Activated CD4-positive, CD25-positive, alpha-beta regulatory T cell treated with anti-CD3 and anti-CD28 coated beads, Interleukin-2, amount 50 U/mL, for 24 hours (primary cell): ENCODE data around the gene PES1.
"Not testable (repeated sequence)": the region's sequence is repeated elsewhere in the genome, so short reads cannot be mapped to it uniquely, and the experiment has no call there.

ENCODE experiments used
- ATAC-seq, 2 donors: fragments of 150-1000 bp; cut with Tn5 transposase; one replicate each; pipeline ENCODE4 v1.10.0; 2021; ENCODE audit warnings: mild to moderate bottlenecking in 1 of 2, moderate library complexity in 1 of 2

The PES1 gene

GRCh38 chr22:30591588-30592359 lies at the start of gene PES1:
PES1 (minus strand) TSS chr22:30591910; CDS start chr22:30591833, 77 bp downstream.
- peak; percentile 100 for ATAC-seq

GRCh38 chr22:30640839-30641430 lies 49.2 kb upstream of the PES1 start:
- ATAC-seq = no peak

GRCh38 chr22:30640361-30640760 lies 48.7 kb upstream of the PES1 start:
- ATAC-seq = no peak

GRCh38 chr22:30637701-30638114 lies 46.0 kb upstream of the PES1 start:
- no peak for ATAC-seq

GRCh38 chr22:30636226-30637077 lies 44.7 kb upstream of the PES1 start:
- no peak for ATAC-seq

DNA sequence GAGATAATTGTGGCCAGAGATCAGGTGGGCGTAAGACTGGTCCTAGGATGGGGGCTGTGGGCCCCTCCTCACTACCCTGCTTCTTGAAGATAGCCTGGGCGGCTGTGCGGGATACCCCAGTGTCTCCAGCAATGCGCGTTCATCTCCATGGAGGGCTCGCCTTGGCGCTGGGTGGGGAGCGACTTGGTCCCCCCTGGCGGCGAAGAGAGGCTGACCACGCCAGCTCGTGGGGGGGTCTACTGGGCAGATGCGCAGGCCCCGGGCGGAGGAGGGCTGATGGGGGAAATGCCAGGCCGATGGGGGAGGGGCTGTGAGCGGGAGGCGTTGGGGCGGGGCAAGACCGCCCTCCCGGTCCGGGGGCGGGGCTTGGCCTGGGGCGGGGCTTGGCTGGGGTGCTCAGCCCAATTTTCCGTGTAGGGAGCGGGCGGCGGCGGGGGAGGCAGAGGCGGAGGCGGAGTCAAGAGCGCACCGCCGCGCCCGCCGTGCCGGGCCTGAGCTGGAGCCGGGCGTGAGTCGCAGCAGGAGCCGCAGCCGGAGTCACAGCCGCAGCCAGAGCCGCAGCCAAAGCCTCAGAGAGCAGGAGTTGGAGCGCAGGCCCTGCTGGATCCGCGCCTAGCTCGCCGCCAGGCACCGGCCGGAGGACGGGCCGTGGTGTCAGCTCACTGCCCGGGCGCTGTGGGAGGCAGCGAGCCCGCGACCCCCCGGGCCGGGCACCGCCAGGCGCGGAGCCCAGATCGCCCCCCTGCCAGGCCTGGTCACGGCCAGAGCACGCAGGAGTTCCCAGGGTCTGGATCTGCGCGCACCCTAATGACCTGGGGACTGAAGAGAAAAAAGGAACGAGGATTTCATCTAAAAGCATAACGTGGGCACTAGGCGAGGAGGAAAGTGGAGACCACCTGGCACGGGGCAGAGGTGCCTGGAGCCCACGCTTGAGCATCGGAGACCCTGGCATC lies 43.8 kb upstream of the PES1 start, which contains the start of gene SLC35E4:
SLC35E4 (plus strand) TSS at position 509 of the 953 bp plus-strand sequence. CDS start 670 bp downstream, outside the sequence.
- peak; percentile 85 to 87 for ATAC-seq

DNA sequence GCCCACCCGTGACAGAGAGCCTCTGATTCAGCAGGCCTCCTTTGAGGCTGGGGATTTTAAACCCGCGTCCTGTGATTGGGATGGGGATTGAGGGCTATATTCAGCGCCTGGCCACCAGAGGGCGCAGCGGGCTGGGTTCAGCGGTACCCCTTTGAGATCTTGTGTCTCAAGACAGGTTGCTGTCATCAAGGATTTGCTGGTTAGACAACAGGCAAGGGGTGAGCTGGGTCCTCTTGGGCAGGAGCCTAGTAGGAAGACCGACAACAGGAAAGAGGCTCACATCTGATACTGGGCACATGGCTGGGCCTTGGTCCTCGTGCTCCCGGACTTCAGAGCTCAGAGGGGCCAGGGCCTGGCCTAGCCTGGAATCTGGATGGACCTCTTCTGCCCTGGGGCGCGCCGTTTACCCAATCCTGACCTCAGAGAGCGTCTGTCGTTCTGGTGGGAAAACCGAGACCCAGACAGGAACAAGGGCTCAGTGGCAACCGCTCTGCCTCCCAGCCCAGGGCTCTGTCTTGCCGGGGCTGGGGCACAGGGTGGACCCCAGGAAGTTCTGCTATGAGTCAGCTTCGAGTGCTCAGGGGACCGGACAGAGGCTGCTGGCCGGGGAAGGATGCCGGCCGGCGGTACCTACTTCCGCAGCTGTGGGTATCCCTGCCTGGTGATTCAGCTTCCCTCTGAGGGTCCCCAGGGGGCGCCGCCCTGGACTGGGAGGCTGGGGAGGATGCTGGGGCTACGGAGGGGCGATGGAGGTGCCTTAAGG lies 42.9 kb upstream of the PES1 start:
- peak; percentile 69 to 70 for ATAC-seq

DNA sequence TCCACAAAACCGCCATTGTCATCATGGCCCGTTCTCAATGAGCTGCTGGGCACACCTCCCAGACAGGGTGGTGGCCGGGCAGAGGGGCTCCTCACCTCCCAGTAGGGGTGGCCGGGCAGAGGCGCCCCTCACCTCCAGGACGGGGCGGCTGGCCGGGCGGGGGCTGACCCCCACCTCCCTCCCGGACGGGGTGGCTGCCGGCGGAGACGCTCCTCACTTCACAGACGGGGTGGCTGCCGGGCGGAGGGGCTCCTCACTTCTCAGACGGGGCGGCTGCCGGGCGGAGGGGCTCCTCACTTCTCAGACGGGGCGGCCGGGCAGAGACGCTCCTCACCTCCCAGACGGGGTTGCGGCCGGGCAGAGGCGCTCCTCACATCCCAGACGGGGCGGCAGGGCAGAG lies 39.8 kb upstream of the PES1 start:
- not testable (repeated sequence) for ATAC-seq

- ATAC-seq = no peak
Measured at GRCh38 chr22:30628491-30628890, 36.8 kb upstream of the PES1 start.

GRCh38 chr22:30627471-30627870 lies 35.8 kb upstream of the PES1 start:
- ATAC-seq = no peak

- ATAC-seq = no peak
Measured at GRCh38 chr22:30626413-30626812, 34.7 kb upstream of the PES1 start.

DNA sequence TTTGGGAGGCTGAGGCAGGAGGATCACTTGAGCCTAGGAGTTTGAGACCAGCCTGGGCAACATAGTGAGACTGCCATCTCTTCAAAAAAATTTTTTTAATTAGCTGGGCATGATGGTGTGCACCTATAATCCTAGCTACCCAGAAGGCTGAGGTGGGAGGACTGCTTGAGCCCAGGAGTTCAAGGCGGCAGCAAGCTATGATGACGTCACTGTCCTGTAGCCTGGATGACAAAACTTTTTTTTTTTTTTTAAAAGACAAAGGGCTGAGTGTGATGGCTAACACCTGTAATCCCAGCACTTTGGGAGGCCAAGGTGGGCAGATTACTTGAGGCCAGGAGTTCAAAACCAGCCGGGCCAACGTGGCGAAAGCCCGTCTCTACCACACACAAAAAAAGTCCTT lies 28.2 kb upstream of the PES1 start:
- not testable (repeated sequence) for ATAC-seq

DNA sequence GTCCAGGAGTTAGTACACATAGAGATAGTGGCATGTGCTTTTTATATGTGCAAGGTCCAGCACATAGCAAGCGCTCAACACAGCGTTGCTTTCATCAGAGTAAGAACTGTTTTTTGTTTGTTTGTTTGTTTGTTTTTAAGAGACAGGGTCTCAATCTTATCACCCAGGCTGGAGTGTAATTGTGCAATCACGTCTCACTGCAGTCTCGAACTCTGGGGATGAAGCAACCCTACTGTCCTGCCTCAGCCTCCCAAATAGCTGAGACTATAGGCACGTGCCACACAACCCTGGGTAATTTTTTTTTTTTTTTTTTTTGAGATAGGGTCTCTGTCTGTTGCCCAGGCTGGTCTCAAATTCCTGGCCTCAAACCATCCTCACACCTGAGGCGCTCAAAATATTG lies 26.1 kb upstream of the PES1 start:
- ATAC-seq = no peak

- no peak for ATAC-seq
Measured at GRCh38 chr22:30615543-30615954, 23.8 kb upstream of the PES1 start.

- ATAC-seq = no peak
Measured at GRCh38 chr22:30614879-30615278, 23.2 kb upstream of the PES1 start.

DNA sequence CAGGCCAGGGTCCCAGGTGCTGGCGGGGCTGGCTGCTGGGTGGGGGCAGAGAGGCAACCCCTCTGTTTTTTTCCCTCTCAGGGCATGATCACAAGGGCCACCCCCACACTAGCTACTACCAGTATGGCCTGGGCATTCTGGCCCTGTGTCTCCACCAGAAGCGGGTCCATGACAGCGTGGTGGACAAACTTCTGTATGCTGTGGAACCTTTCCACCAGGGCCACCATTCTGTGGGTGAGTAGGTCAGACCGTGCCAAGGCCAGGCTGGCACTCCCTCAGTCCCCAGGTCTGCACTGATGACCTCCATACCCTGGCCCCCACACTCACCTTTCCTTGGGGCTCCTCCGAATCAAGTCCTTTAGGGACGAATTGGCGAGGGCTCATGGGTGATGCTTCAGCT lies 22.6 kb upstream of the PES1 start:
- no peak for ATAC-seq

DNA sequence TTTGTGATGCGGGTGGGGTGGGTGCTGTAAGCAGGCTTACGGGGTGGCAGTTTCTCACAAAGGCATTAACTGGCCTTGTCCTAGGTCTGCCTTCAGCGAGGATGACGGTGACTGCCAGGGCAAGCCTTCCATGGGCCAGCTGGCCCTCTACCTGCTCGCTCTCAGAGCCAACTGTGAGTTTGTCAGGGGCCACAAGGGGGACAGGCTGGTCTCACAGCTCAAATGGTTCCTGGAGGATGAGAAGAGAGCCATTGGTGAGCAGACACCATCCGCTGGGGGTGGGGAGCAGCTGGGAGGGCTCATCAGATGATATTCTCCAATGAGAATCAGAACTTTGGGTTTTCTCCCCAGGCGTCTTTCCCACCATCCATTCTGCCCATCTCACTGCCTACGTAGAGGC lies 21.1 kb upstream of the PES1 start:
- no peak for ATAC-seq

DNA sequence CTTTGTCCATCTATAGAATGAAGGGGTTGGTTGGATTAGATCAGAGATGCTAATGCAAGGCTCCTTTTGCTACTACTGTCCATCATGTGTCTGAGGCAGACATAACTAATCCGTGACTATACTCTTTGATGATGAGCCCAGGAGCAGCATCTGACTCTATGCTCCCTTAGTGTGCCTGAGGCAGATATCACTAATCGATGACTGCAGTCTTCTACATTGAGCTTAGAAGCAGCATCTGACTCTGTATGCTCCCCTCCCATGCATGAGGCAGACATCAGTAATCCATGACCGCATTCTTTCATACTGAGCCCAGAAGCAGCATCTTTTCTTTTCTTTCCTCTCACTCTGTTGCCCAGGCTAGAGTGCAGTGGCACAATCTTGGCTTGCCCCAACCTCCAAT lies 19.5 kb upstream of the PES1 start:
- no peak for ATAC-seq

DNA sequence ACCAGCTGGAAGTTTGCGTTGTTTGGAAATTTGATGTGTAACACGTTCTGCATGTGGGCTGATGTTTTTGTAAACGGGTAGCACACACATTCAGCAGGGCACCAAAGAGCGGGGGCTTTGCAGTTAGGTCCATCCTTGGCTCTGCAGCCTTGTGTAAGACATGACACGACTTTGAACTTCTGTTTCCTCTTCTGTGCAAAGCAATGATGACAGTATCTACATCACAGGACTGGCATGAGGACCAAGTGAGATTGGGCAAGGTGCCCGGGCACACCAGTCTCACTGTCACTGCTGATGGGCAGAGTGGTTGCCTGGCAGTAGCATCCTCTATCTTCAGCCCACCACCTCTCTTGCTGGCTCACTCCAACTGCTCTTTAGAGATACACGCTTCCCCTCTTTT lies 18.6 kb upstream of the PES1 start:
- ATAC-seq = no peak

- ATAC-seq = peak; percentile 42 to 52
Measured at GRCh38 chr22:30609260-30610185, 17.8 kb upstream of the PES1 start.
